ENCODE measurements around the gene USP32.

USP32 gene

DNA sequence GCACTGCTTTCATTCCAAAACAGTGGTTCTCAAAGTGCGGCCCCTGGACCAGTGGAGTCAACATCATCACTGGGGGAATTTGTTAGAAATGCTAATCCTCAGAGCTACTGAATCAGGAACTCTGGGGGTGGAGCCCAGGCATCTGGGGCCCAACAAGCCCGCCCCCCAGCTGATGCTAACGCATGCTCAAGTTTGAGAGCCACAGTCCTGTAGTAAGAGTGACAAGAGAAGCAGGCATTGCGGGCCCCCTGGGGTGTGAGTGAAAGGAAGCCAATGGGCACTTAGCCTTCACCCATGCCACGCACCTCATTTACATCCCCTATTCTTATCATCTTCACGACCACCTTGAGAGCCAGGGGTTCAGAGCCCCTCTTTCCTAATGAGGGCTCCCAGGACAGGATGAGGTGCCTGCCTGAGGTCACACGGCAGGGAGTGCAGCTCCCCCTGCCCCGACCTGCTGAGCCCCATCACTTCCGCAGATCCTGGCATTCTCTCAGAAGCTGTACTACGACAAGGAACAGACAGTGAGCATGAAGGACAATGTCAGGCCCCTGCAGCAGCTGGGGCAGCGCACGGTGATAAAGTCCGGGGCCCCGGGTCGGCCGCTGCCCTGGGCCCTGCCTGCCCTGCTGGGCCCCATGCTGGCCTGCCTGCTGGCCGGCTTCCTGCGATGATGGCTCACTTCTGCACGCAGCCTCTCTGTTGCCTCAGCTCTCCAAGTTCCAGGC lies 233.0 kb downstream of the USP32 start:
- TF ChIP-seq CTCF (IDR thresholded peaks at IDR 0.05; ENCODE audit: control insufficient read depth, extremely low read depth, insufficient read depth), result no peak
- no peak for DNase-seq (ENCODE audit: low read depth)
- H3K4me3 ChIP-seq (ENCODE audit: low read depth, low read length), result no peak overlapping the region

DNA sequence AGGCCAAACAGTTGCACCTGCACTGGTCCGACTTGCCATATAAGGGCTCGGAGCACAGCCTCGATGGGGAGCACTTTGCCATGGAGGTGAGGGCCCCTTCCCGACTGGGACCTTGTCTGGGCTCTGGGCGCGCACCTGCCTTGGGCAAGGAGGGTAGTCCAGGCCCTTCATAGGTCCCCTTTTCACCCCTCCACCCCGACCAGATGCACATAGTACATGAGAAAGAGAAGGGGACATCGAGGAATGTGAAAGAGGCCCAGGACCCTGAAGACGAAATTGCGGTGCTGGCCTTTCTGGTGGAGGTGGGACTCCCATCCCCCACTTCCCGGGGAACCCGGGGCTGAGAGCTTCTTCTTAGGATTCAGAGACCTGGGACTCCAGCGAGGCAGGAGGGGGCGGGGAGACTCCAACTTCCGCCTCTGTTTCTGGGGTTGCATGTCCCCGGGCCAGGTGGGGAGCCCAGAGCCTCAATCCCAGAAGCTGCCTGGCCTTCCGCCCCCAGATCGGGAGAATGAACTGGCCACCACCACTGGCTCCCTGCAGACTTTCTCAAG lies 234.4 kb downstream of the USP32 start:
- no peak for DNase-seq (ENCODE audit: low read depth)
- H3K4me3 ChIP-seq (ENCODE audit: low read depth, low read length), result no peak overlapping the region
- no peak for TF ChIP-seq CTCF (IDR thresholded peaks at IDR 0.05; ENCODE audit: control insufficient read depth, extremely low read depth, insufficient read depth)

DNA sequence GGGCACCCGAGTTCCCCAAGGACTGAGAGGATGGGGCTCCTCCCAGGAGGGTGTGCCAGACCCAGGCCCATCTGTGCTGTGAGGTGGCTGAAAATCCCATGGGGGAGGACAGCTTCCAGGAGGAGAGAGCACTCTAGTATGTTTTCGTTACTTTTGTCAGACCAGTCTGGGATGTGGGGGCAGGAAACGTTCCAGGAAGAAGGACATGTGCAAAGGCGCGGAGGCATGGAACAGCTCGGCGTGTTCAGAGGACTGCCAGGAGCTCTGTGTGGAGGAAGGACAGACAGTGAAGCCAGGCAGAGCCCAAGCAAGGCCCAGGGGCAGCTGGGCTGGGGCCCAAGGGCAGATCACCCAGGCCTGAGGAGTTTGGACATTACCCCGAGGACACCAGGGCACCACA lies 235.2 kb downstream of the USP32 start:
- no peak for TF ChIP-seq CTCF (IDR thresholded peaks at IDR 0.05; ENCODE audit: control insufficient read depth, extremely low read depth, insufficient read depth)
- DNase-seq (ENCODE audit: low read depth), result no peak
- H3K4me3 ChIP-seq (ENCODE audit: low read depth, low read length), result no peak overlapping the region

DNA sequence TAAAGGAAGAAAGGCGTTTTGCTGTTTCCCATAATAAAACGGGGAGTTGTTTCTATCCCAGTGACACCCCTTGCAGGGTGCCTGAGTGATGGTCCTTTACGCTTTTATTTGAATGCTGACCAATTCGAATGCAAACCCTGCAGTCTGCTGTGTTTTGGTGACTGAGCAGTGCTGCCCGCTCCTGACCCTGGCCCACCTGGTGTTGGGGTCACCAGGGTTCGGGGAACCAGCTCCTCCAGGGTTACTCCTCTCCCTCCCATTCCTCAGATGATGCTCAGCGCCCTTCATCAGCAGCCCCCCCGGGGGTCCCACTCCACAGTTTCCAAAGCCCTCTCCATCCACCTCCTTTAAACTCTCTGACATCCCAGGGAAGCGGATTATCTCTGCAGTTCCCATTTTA lies 236.1 kb downstream of the USP32 start:
- no peak overlapping the region for H3K4me3 ChIP-seq (ENCODE audit: low read depth, low read length)
- DNase-seq (ENCODE audit: low read depth), result no peak
- TF ChIP-seq CTCF (IDR thresholded peaks at IDR 0.05; ENCODE audit: control insufficient read depth, extremely low read depth, insufficient read depth), result no peak

DNA sequence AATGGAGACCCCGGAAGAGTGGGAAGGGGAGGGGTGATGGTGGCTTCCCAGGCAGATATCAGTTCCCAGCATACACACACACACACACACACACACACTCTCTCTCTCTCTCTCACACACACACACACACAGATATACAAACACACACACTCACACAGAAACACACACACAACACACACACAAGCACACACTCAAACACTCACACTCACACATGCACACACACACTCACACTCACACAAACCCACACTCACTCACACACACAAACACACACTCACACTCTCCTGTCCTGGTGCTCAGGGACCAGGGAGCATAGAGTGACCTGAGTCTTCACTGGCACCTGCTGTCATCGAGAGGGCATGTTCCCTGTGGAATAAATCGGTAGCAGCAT lies 236.5 kb downstream of the USP32 start:
- TF ChIP-seq CTCF (IDR thresholded peaks at IDR 0.05; ENCODE audit: control insufficient read depth, extremely low read depth, insufficient read depth), result no peak
- H3K4me3 ChIP-seq (ENCODE audit: low read depth, low read length), result no peak overlapping the region
- DNase-seq (ENCODE audit: low read depth), result no peak

DNA sequence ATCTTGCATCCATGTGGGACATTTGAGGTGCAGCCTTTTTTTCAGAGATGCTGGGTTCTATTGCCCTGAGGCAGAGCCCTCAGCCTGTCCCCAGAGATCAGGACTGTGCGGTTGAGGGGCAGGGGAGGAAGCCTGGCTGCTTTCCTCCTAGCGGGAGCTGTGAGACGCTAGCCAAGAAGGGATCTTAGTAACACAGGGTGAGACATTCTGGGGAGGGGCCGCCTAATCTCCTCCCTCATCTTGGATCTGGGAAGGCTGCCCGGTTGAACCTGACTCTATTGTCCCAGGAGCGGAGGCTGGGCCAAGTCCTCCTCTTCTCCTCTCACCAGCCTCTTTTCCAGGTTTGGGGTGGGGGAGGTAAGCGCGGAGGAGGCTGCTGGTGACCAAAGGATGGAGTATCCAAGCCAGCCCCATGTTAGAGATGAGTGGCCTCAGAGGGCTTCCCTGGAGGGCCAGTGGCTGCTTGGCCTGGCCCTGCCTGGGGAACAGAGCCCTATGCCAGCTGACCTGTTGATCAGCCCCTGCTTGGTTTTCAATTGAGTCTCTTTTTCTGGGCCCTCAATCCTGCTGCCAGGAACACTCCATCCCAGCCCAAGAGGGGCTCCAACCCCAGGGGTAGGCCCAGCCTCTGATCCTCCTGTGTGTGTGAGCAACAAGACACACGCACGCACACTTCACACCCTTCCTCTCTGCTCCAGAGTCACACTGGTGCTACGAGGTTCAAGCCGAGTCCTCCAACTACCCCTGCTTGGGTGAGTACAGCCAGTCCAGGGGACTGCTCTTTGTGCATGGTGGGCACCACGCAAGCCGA lies 237.1 kb downstream of the USP32 start:
- TF ChIP-seq CTCF (IDR thresholded peaks at IDR 0.05; ENCODE audit: control insufficient read depth, extremely low read depth, insufficient read depth), result no peak
- peak; percentile 45 for DNase-seq (ENCODE audit: low read depth)

More for the DNA sequence above, 237.1 kb downstream of the USP32 start:
- no peak overlapping the region for H3K4me3 ChIP-seq (ENCODE audit: low read depth, low read length)
